HUDEP-2 (cell line): ENCODE data around the gene TTC39A.

Source experiments
- DNase-seq, 76 experiments: peaks; one replicate each; lab custom pipeline; 2025; ENCODE audit not compliant: unreplicated experiment in 76 of 76; lab: John Stamatoyannopoulos, UW

TTC39A gene

DNA sequence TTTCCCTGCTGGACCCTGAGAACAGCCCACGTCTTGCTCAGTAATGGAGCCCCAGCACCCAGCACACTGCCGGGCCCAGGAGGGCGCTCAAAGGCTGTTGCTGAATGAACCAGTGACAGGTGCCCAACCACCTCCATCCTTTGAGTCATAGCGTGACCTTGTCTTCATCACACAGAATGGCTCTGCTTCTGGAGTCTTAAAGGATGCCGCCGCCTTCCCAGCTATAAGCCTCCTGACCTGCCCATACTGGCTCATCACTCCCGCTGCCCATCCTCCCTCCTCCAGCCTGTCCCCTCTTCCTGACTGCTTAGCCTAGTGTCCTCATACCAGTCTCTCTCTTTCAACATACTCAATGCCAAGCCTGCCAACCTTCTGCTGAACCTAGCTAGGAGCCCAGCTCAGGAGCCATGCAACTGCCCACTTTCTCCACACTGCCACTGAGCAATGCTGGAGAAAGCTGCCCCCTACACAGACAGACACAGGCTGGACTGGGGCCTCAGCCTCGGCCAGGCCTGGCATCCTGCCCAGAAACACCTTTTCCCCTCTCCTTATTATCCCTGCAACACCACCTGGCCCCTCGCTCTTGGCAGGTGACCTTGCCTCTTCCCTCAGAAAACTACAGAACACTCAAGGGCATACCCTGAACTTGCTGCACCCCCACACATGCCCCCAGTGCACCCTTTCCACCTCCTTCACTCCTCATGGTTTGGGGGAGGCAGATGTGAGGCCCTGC, 14.1 kb downstream of the TTC39A start:
- DNase-seq, result no peak

GRCh38 chr1:51314974-51315373, 15.4 kb downstream of the TTC39A start:
- DNase-seq, result no peak

DNA sequence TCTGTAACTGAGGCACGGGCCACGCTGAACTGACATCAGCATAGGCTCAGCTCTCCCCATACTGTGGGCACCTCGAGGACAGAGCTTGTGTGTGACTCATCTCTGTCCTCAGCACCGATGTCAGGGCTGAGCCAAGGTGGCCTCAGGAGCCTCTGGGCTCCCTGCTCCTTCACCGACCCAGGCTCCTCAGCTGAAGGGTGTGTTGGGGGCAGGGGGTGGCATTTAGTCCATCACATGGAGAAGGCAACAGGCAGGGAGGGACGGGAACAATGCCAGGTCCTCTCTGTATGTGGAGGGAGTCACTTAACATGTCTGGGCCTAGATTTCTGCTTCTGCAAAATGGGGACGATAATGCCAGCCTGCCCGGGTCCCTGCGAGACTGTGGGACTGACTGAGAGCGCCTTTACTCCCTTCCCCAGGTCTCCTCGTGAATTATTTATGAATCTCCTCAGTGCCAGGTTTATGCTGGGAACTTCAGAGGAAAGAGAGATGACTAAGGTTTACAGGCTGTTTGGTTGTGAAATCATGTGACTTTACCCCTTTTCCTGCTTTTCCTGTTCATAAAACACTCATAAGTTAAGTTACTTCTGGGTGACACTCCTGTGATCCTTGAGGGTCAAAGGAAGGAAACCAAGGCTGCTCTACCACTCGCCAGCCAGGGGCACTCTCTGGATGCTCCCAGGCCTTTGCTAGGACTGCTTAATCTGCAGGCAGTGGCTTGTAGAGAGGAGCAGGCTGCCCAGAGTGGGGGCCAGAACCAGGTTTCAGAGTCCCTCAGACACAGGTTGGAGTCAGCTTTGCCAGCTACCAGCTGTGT, 16.2 kb downstream of the TTC39A start:
- DNase-seq, result peak in 2 of 76 experiments; percentile 10 to 20

- no peak for DNase-seq
These were observed 17.0 kb downstream of the TTC39A start for GRCh38 chr1:51313268-51313852.

DNA sequence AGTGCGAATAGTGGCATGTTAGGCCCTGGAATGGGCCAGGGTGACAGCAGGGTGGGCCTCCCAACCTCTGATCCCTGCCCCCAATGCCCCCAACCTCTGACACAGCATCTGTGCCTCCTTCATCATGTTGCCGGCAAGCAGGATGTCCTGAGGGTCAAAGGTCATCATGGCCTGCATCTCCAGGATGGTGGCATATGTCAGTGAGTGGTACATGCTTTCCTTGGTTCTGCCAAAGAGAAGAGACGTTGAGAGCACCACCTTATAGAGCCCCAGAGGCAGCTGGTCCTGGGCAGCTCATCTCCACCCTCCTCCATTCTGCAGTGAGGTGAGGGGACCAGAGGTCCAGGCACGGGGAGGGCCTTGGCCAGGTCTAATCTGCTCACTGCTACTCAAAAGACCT, 17.6 kb downstream of the TTC39A start:
- no peak for DNase-seq

DNA sequence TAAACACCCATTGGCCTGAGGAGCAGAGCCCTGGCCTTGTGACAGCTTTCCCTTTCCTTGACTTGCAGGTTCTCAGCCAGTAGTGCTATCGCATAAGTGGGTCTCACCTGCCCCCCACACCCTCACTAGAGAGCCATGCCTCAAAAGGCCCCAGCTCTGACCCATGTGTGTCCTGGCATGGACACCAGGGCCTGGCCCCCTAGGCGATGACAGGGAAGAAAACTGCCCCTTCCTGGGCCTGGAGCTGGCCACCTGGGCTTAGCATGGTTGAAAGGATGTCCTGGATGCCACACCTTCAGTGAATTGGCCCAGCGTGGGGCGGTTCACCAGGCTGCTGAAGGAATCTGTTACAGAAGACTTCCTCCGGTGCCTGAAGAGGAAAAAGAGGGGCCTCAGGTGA, 18.5 kb downstream of the TTC39A start:
- DNase-seq, result no peak

DNA sequence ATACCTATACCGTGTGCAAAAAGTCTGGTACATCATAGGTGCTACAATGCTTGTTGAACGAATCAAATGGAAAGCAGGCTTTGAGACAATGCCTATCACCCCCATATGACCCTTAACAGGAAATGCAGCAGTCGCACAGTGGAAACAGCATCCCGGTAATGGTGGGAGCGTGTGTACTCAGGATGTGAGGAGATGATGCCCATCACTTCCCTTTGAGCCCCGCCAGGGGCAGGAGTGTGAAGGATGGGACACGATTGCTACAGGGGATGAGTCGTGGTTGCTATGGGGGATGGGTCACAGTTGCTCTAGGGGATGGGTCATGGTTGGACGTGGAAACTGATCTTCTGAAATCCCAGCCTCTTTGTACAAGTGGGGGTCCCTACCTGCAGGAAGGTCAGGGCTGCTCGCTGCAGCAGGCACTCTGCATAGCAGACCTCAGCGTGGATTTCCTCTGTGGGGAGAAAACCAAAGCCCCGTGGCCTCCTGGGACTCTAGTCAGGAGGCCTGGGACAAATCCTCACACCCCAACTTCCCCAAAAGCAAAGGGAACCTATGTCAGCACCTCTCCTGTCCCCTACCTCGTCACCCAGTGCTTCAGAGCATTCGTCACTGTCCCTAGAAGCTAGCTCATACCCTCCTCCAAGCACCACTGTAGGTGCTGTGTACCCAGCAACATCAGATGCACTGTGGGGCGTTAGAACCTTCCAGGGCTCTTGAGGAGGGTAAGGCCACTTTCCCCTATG, 19.3 kb downstream of the TTC39A start:
- no peak for DNase-seq

- no peak for DNase-seq
These were observed 21.1 kb downstream of the TTC39A start for GRCh38 chr1:51309291-51309690.

- no peak for DNase-seq
These were observed 21.7 kb downstream of the TTC39A start for GRCh38 chr1:51308636-51309035.

DNA sequence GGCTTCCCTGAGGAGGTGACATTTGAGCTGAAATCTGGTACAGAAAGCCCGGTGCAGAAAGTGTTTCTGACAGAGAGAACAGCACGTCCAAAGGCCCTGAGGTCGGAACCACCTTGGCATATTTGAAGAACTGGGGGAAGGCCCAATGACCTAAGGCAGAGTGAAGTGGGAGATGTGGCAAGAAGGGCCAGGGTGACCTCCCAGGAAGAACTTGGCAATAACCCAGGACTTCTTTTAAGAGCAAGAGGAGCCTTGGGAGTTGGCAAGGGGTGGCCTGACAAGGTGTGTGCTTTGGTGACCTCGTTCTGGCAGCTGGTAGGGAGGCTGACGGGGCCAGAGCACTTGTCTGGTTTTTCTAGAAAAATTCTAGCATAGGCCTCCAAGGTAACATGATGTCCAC, 23.4 kb downstream of the TTC39A start:
- no peak for DNase-seq

GRCh38 chr1:51305371-51305823, 25.0 kb downstream of the TTC39A start:
- DNase-seq, result no peak

DNA sequence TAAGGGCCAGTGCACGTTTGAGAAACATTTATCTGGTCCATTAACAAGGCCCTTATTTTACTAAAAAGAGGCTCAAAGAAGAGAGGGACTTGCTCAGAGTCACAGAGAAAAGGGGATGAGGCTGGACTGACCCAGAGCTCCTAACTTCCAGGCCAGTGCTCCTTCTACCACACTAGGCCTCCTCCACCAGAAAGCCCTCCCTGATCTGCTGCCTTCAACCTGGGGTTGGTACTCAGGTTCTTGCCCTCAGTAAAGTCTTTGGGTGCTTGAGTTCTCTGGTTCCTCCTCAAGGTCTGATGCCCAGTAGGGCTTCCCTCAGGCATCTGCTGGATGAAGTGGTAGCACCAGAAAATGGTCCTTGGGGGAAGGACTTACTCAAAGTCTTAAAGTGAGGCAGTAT, 26.0 kb downstream of the TTC39A start:
- no peak for DNase-seq

- DNase-seq, result peak in 42 of 76 experiments; percentile 10 to 66 (median 30)
These were observed 26.6 kb downstream of the TTC39A start for GRCh38 chr1:51303751-51304251.

GRCh38 chr1:51303315-51303714, 27.0 kb downstream of the TTC39A start:
- no peak for DNase-seq

DNA sequence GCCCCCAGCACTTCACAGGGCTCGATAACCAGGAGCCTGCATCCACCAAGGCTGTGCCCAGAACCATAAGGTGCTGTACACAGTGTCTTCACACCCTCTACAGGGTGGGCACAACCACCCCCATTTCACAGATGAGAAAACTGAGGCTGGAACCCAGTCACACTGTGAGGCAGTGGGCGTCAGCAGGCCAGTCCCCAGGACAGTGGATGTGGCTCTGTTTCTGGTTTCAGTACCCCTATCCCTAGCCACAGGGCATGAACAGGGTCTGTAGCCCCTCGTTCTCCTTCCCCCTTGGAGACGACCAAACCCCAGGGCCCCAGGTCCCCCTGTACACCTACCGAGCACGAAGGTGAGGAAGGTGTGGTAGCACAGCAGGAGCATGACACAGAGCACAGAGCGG, 27.6 kb downstream of the TTC39A start:
- DNase-seq, result no peak

GRCh38 chr1:51302270-51302669, 28.1 kb downstream of the TTC39A start:
- DNase-seq, result no peak

GRCh38 chr1:51301844-51302162, 28.6 kb downstream of the TTC39A start:
- DNase-seq, result no peak

GRCh38 chr1:51301152-51301843, 29.1 kb downstream of the TTC39A start:
- no peak for DNase-seq

GRCh38 chr1:51299981-51300670, 30.2 kb downstream of the TTC39A start:
- peak in 54 of 76 experiments; percentile 3 to 71 (median 38) for DNase-seq
